Mesothelial cell of epicardium (in vitro differentiated cells): ENCODE data around the gene RNF220. TPM values are rescaled to one million over a fixed set of nuclear protein-coding genes. Genes with fewer than 3 reads are reported as not detected.

Experiments
- DNase-seq, 2 experiments: peaks; one replicate each; pipeline ENCODE4 v3.0.0; 2021; ENCODE audit warnings: low spot score in 2 of 2; ENCODE audit not compliant: unreplicated experiment in 2 of 2
- H3K27ac Mint-ChIP-seq: 2 replicates; pipeline ENCODE4 v1.8.0; 2021; ENCODE audit warnings: mixed read lengths
- H3K27me3 Mint-ChIP-seq: 2 replicates; pipeline ENCODE4 v1.8.0; 2021; ENCODE audit warnings: low read depth, mixed read lengths
- H3K36me3 Mint-ChIP-seq: 2 replicates; pipeline ENCODE4 v1.8.0; 2021; ENCODE audit warnings: mixed read lengths
- H3K4me1 Mint-ChIP-seq: 2 replicates; pipeline ENCODE4 v1.8.0; 2021; ENCODE audit warnings: mixed read lengths
- H3K4me3 Mint-ChIP-seq: 2 replicates; pipeline ENCODE4 v1.8.0; 2021; ENCODE audit warnings: mild to moderate bottlenecking, moderate library complexity, mixed read lengths
- H3K9me3 Mint-ChIP-seq: 2 replicates; pipeline ENCODE4 v1.8.0; 2021; ENCODE audit warnings: mixed read lengths
- CTCF ChIP-seq: fragments of 200-600 bp; sonication (generic); IDR thresholded peaks from one replicate; pipeline ENCODE4 v1.5.0; 2021; ENCODE audit warnings: antibody characterized with exemption; ENCODE audit not compliant: unreplicated experiment
- total RNA-seq: library from RNA; stranded (reverse); gene quantifications from 3 replicates; pipeline ENCODE4 v1.2.1, GENCODE V29; 2021

The RNF220 gene
- total RNA-seq, 1 donor from 2014 or later = 84.2 TPM

DNA sequence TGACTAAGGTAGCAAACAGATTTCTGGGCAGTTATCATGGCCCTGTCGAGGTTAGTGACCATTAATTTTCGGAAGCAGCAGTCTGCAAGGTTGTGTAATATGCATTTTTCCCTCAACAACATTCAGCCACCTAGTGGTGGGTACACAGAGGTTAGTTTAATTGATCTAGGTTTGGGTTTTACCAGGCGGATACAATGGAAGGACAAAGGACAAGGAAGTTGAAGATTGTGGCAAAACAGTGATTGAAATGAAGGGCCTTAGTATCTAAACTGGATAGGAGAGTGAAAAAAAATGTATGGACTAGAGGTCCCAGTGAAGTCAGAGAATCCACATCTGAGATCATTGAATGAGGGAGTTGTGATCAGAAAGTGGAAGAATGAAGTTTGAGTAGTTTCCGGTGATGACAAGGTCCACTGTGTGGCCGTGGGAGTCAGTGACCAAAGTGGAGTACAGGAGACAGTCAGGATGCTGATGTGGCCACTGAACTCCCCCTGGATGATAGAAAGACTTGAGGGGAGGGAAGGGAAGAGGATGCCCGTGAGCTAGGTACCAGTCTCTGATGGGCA is 272.2 kb downstream of the RNF220 start:
- peak; percentile 69 for TF ChIP-seq CTCF
- H3K4me1 Mint-ChIP-seq = peaks cover 24% of the 10 kb centered on the region
- no peaks in the 10 kb centered on the region for H3K27me3 Mint-ChIP-seq
- H3K9me3 Mint-ChIP-seq = no peaks in the 10 kb centered on the region
- no peak overlapping the region for H3K4me3 Mint-ChIP-seq
- no peak overlapping the region for H3K27ac Mint-ChIP-seq
- peaks cover 14% of the 10 kb centered on the region for H3K36me3 Mint-ChIP-seq
- no peak for DNase-seq

GRCh38 chr1:44678120-44678519 is 273.1 kb downstream of the RNF220 start:
- H3K27me3 Mint-ChIP-seq = no peaks in the 10 kb centered on the region
- peaks cover 17% of the 10 kb centered on the region for H3K36me3 Mint-ChIP-seq
- no peak for TF ChIP-seq CTCF
- H3K9me3 Mint-ChIP-seq = no peaks in the 10 kb centered on the region
- DNase-seq = no peak
- peaks cover 15% of the 10 kb centered on the region for H3K4me1 Mint-ChIP-seq
- no peak overlapping the region for H3K4me3 Mint-ChIP-seq
- H3K27ac Mint-ChIP-seq = no peak overlapping the region

GRCh38 chr1:44678626-44679025 is 273.6 kb downstream of the RNF220 start:
- peaks cover 10% of the 10 kb centered on the region for H3K4me1 Mint-ChIP-seq
- H3K27me3 Mint-ChIP-seq = no peaks in the 10 kb centered on the region
- H3K27ac Mint-ChIP-seq = no peak overlapping the region
- peaks cover 21% of the 10 kb centered on the region for H3K36me3 Mint-ChIP-seq
- no peak for TF ChIP-seq CTCF
- no peak overlapping the region for H3K4me3 Mint-ChIP-seq
- no peak for DNase-seq
- no peaks in the 10 kb centered on the region for H3K9me3 Mint-ChIP-seq

DNA sequence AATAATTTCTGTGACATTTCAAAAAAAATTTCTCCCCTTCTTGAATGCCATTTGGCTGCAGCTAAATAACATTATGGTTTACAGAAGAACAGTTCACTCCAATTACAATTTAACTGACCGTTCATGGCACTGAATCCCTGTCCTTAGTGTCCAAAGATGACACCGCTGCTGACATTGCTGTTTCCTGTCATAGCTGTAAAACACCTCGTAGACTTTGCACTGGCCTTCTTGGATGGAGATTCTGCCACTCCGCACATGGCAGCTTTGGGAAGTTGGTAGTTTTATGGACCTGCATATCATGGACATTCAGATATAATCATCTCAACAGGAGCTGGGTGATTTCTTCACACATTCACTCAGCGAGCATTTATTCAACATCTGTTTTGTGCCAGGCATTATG is 274.4 kb downstream of the RNF220 start:
- Mint-ChIP-seq H3K36me3 (peaks cover 21% of the 10 kb centered on the region), H3K4me3 (no peak overlapping the region)
- no peak for TF ChIP-seq CTCF

DNA sequence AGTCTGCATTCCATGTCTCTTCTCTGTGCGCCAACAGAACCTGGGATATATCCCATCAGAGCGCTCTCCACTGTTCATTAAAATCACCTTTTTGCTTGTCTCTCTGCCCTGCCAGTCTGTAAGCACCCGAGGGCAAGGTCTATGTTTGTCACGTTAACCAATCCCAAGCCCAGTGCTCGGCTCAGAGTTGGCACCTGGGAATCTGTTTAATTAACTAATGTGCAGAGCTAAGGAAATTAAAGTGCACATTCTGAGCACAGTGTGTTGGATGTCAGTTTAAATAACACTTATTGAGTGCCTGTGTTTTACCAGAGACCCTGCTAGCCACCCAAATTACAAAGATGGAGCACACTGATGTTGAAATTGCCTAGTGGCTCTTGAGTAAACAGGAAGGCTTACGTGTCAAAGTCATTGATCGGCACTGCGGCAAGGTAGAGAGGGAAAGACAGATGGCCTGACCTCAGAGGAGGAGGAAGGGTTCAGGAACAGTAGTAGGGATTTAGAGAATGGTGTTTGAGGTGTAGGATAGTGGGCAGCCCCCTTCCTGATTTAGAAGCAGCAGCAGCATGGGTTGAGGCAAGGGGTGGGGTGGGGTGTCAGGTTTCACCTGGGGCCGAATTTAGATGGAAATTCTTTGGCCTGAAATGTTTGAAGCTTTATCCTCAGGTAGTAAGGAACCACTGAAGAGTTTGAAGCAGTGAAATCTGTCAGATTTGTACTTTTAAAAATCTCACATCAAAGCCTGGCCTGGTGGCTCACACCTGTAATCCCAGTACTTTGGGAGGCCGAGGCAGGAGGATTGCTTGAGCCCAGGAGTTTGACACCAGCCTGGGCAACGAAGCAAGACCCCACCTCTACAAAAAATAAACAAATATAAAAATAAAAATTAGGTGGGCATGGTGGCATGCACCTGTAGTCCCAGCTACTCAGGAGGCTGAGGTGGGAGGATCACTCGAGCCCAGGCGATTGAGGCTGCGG is 277.1 kb downstream of the RNF220 start:
- Mint-ChIP-seq H3K4me3 (no peak overlapping the region), H3K27ac (no peak overlapping the region)
- DNase-seq = no peak

More for the DNA sequence above, 274.4 kb downstream of the RNF220 start:
- no peaks in the 10 kb centered on the region for H3K27me3 Mint-ChIP-seq
- peaks cover 10% of the 10 kb centered on the region for H3K4me1 Mint-ChIP-seq
- no peak for DNase-seq
- H3K27ac Mint-ChIP-seq = no peak overlapping the region
- no peaks in the 10 kb centered on the region for H3K9me3 Mint-ChIP-seq

More for the DNA sequence above, 277.1 kb downstream of the RNF220 start:
- Mint-ChIP-seq H3K36me3 (peaks cover 21% of the 10 kb centered on the region), H3K9me3 (no peaks in the 10 kb centered on the region), H3K27me3 (no peaks in the 10 kb centered on the region), H3K4me1 (peaks cover 2% of the 10 kb centered on the region)
- no peak for TF ChIP-seq CTCF
